Motor neuron (in vitro differentiated cells): ENCODE results near the gene YKT6. TPM values are rescaled to one million over a fixed set of nuclear protein-coding genes. Genes with fewer than 3 reads are reported as not detected.

Source experiments
- ATAC-seq, 8 experiments: fragments of 200-7000 bp; cut with Tn5 transposase; replicated peaks in 6 of 8; 2 replicates each; pipeline ENCODE4 v1.8.0; 2021; ENCODE audit warnings: mild to moderate bottlenecking in 8 of 8, moderate library complexity in 8 of 8
- H3K27ac ChIP-seq, 2 donors: fragments of 250-450 bp; sonication (Bioruptor Pico); 2 replicates each; pipeline ENCODE4 v1.9.0; 2021; ENCODE audit warnings: antibody characterized with exemption in 2 of 2, mild to moderate bottlenecking in 2 of 2, moderate library complexity in 1 of 2
- H3K4me1 ChIP-seq, 2 donors: fragments of 250-450 bp; sonication (Bioruptor Pico); replicated peaks in 1 of 2; 2 replicates each; pipeline ENCODE4 v1.6.1; 2021; ENCODE audit warnings: antibody characterized with exemption in 2 of 2, mild to moderate bottlenecking in 2 of 2, moderate library complexity in 1 of 2
- H3K4me3 ChIP-seq, 5 donors: fragments of 250-450 bp; sonication (Bioruptor Pico); 2 replicates each; pipeline ENCODE4 v1.9.0; 2021; ENCODE audit warnings: antibody characterized with exemption in 5 of 5, mild to moderate bottlenecking in 5 of 5, moderate library complexity in 4 of 5
- WGBS, 10 experiments: fragments of 450-650 bp; shearing (Covaris generic); methylation state at CpG; one replicate each; pipeline ENCODE4 v1.0.0; 2022; 5-methylcytosine and 5-hydroxymethylcytosine counted together
- in situ Hi-C, 9 experiments: fragments of 400-800 bp; cut with MboI; loops; one replicate each; pipeline ENCODE4 v1.15.0; 2021; ENCODE audit warnings: low sequenced_read_pairs in 9 of 9, low pct_unique_long_range_greater_than_20kb in 2 of 9; ENCODE audit not compliant: unreplicated experiment in 9 of 9
- total RNA-seq, 8 experiments: library from RNA; unstranded; fragments of 300-600 nt; gene quantifications; 2 replicates each; pipeline versions ENCODE4 v1.2.3 to v1.2.4, GENCODE V29; 2022

Gene YKT6
- total RNA-seq, 8 experiments from 2014 or later, result 66.9 to 121 (median 96.7) TPM

GRCh38 chr7:44249639-44250234, 49.0 kb downstream of the YKT6 start:
- Histone ChIP-seq H3K27ac (no peak overlapping the region), H3K4me3 (no peak overlapping the region), H3K4me1 (no peaks in the 10 kb centered on the region)
- ATAC-seq, result peak in 1 of 8 experiments; percentile 27
- 41 to 85% (median 73%) methylated on average over 1 to 6 of the region's 15 CpGs; no CpG with 5 or more reads in 6 of the 10 experiments for WGBS, 10 experiments
- in situ Hi-C loops, result loop anchor here in 2 of 9 experiments (25.0 kb wide), 2 partner anchors 238 to 313 kb away; partner anchors contain the start of genes NUDCD3 (in 2 of the 2) and DDX56 (in 1 of the 2)

- ATAC-seq, result no peak
- Histone ChIP-seq H3K4me3 (no peak overlapping the region), H3K27ac (no peak overlapping the region), H3K4me1 (no peaks in the 10 kb centered on the region)
- in situ Hi-C loops, result no loop called here
- 80 to 100% (median 81%) methylated on average over 1 to 5 of the region's 10 CpGs; no CpG with 5 or more reads in 7 of the 10 experiments for WGBS, 10 experiments
Measured at GRCh38 chr7:44251269-44251668, 50.5 kb downstream of the YKT6 start.

DNA sequence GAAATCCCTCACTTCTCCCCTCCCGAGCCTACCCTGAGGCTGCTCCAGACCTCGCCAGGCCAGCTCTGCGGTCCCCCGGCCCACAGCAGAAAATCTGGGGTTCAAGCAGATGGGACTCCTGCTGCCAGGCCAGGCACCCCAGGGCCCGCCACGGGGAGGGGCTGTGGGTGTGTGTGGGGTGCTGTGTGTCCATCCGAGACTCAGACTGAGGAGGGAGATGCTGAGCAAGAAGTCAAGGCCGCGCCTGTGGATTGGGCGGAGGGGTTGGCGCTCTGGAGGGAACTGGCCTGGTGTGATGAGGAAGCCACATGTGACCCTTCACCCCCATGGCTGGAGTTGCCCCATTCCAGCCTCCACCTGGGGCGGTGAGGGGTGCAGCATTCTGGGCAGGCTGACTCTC, 51.1 kb downstream of the YKT6 start:
- H3K4me3 ChIP-seq, result no peak overlapping the region
- no peaks in the 10 kb centered on the region for H3K4me1 ChIP-seq
- WGBS, 10 experiments, result 92 to 100% methylated on average over 2 of the region's 12 CpGs; no CpG with 5 or more reads in 8 of the 10 experiments
- H3K27ac ChIP-seq, result no peak overlapping the region
- ATAC-seq, result no peak
- in situ Hi-C loops, result no loop called here

- Histone ChIP-seq H3K27ac (peak overlapping the region in 1 of 2 donors; percentile 91), H3K4me1 (peaks cover 16 to 23% of the 10 kb centered on the region in 2 donors), H3K4me3 (no peak overlapping the region)
- ATAC-seq, result no peak
- 80 to 100% (median 90%) methylated on average over 1 to 5 of the region's 5 CpGs; no CpG with 5 or more reads in 5 of the 10 experiments for WGBS, 10 experiments
- in situ Hi-C loops, result no loop called here
Measured at GRCh38 chr7:44256459-44256858, 55.7 kb downstream of the YKT6 start.

DNA sequence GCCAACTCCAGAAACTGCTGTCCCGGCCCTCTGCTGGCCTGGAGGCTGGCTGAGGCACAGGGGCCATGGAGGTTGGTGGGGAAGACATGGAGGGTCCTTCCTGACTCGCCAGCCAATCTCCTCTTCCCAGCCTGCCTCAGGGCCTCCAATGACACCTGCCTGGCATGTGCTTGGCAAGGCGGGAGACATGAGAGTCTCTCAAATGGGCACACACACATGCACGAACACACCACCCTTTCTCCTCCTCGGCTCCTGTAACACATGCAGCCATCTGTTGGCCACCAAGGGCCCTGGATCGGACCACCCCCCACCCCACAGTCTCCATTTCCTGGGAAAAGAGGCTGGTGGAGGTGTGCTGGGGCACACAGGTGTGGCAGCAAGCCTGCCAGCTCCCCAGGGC, 56.4 kb downstream of the YKT6 start:
- no peak for ATAC-seq
- Histone ChIP-seq H3K27ac (peak overlapping the region; percentile 64 to 91), H3K4me3 (no peak overlapping the region), H3K4me1 (peaks cover 16 to 23% of the 10 kb centered on the region in 2 donors)
- in situ Hi-C loops, result no loop called here
- WGBS, 10 experiments, result 76 to 100% methylated on average over 1 to 2 of the region's 6 CpGs; no CpG with 5 or more reads in 8 of the 10 experiments

- no peak overlapping the region for H3K4me3 ChIP-seq
- in situ Hi-C loops, result no loop called here
- 18 to 100% (median 63%) methylated on average over 1 to 13 of the region's 18 CpGs; no CpG with 5 or more reads in 3 of the 10 experiments for WGBS, 10 experiments
- H3K27ac ChIP-seq, result peak overlapping the region; percentile 64 to 91
- peak; percentile 74 to 99 (median 98) for ATAC-seq
- H3K4me1 ChIP-seq, result peaks cover 16 to 27% of the 10 kb centered on the region in 2 donors
Measured at GRCh38 chr7:44257618-44258422, 57.0 kb downstream of the YKT6 start.

- in situ Hi-C loops, result no loop called here
- no peak overlapping the region for H3K4me3 ChIP-seq
- peaks cover 16 to 31% of the 10 kb centered on the region in 2 donors for H3K4me1 ChIP-seq
Measured at GRCh38 chr7:44258423-44258760, 57.6 kb downstream of the YKT6 start.

GRCh38 chr7:44258865-44259546, 58.2 kb downstream of the YKT6 start:
- ATAC-seq, result no peak
- in situ Hi-C loops, result no loop called here
- 18 to 100% (median 93%) methylated on average over 1 to 5 of the region's 14 CpGs; no CpG with 5 or more reads in 1 of the 10 experiments for WGBS, 10 experiments
- no peak overlapping the region for H3K4me3 ChIP-seq
- peaks cover 16 to 35% of the 10 kb centered on the region in 2 donors for H3K4me1 ChIP-seq
- peak overlapping the region; percentile 64 to 91 for H3K27ac ChIP-seq

More at GRCh38 chr7:44258423-44258760, 57.6 kb downstream of the YKT6 start:
- 50 to 100% (median 75%) methylated on average over 1 to 2 of the region's 4 CpGs; no CpG with 5 or more reads in 6 of the 10 experiments for WGBS, 10 experiments
- H3K27ac ChIP-seq, result peak overlapping the region; percentile 64 to 91
- no peak for ATAC-seq

DNA sequence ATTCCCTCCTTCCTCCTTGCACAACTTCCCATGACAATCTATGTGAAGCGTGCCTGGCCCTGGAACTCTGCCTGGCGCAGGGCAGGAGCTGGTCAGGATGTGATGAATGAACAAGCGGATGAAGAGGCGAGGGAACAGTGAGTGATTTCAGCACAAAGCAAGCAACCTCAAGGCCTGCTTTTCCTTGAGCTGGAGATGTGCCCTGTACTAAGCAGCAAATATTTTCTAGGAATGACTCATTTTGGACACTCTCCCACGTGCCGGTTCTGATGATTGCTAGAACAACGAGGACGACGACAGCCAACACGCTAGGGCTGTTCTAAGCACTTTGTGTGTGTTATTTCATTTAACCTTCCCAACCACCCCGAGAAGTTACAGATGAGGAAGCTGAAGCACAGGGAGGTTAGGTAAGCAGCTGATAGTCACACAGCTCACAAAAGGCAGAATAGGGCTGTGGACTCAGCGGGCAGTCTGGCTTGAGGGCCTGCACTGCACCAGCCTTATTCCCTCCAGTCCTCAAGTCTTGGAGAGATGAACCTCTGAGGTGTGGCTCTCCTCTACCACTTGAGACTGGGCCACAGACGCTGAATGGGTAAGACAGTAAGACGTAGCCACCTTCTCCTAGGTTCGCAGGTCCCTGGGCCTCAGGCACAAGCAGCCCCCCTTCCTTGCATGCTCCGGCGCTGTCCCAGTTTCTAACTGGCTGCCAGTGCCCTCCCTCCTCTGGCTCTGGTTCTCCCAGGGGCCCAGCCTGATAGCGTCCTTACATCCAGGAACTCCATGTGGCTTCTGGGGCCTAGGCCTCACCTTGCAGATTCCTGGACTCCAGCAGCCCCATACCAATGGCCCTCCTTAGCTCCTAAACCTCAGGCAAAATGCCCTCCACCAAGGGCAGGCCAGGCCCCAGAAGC, 59.0 kb downstream of the YKT6 start:
- ATAC-seq, result no peak
- in situ Hi-C loops, result no loop called here
- no peak overlapping the region for H3K4me3 ChIP-seq
- peaks cover 20 to 37% of the 10 kb centered on the region in 2 donors for H3K4me1 ChIP-seq
- H3K27ac ChIP-seq, result no peak overlapping the region
- 46 to 100% (median 92%) methylated on average over 2 to 10 of the region's 18 CpGs; no CpG with 5 or more reads in 2 of the 10 experiments for WGBS, 10 experiments

- H3K4me3 ChIP-seq, result no peak overlapping the region
- H3K27ac ChIP-seq, result no peak overlapping the region
- in situ Hi-C loops, result no loop called here
- peaks cover 32 to 40% of the 10 kb centered on the region in 2 donors for H3K4me1 ChIP-seq
- 47 to 100% (median 75%) methylated on average over 1 to 2 of the region's 5 CpGs; no CpG with 5 or more reads in 6 of the 10 experiments for WGBS, 10 experiments
- no peak for ATAC-seq
Measured at GRCh38 chr7:44261240-44261639, 60.5 kb downstream of the YKT6 start.

DNA sequence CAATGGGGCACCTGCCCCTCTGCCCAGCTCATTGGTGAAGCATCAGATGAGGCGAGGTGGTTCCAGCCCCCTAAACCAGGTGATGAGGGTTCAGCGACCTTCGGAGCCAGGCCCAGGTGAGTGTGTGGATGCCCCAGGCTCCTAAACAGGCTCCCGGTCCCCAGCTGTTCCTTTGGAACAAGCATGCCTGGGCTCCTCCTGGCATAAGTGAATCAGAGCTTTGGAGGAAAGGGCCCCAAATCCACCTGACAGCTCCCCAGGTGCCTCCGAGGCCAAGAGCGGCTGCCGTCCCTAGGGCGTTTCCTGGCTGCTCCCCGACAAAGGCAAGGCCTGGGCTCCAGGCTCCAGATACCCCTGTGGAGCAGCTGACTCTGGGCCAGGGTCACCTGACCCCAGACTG, 61.3 kb downstream of the YKT6 start:
- ATAC-seq, result no peak
- H3K27ac ChIP-seq, result no peak overlapping the region
- 75 to 93% (median 80%) methylated on average over 2 to 5 of the region's 9 CpGs; no CpG with 5 or more reads in 7 of the 10 experiments for whole genome bisulfite sequencing, 10 experiments
- H3K4me3 ChIP-seq, result no peak overlapping the region
- H3K4me1 ChIP-seq, result peaks cover 32 to 40% of the 10 kb centered on the region in 2 donors
- in situ Hi-C loops, result no loop called here
